BE2C (cell line): ENCODE measurements around the gene PROK1.

Experiments
- DNase-seq: peaks from one replicate; pipeline ENCODE4 v3.0.0-alpha.2; 2020
- H3K27me3 ChIP-seq: fragments of 250-450 bp; sonication (Bioruptor Pico); 2 replicates; pipeline ENCODE4 v1.5.1; 2020; ENCODE audit warnings: mild to moderate bottlenecking
- H3K36me3 ChIP-seq: fragments of 250-450 bp; sonication (Bioruptor Pico); 2 replicates; pipeline ENCODE4 v1.5.1; 2020; ENCODE audit warnings: mild to moderate bottlenecking
- H3K4me1 ChIP-seq: fragments of 250-450 bp; sonication (Bioruptor Pico); 2 replicates; pipeline ENCODE4 v1.5.1; 2020
- H3K4me3 ChIP-seq: 2 replicates; pipeline ENCODE4 v1.5.1; 2011; ENCODE audit warnings: low read depth, low read length
- H3K9me3 ChIP-seq: fragments of 250-450 bp; sonication (Bioruptor Pico); 2 replicates; pipeline ENCODE4 v1.5.1; 2020
- TF ChIP-seq, protein P1 (sequence below): IDR thresholded peaks from 2 replicates; pipeline ENCODE4 v1.5.1; 2012; ENCODE audit warnings: mild to moderate bottlenecking, low read depth, low read length

The PROK1 gene

GRCh38 chr1:110460253-110461220 lies 9.6 kb downstream of the PROK1 start:
- no peaks in the 10 kb centered on the region for H3K36me3 ChIP-seq
- no peaks in the 10 kb centered on the region for H3K27me3 ChIP-seq
- H3K9me3 ChIP-seq = no peaks in the 10 kb centered on the region
- TF ChIP-seq, protein P1, sequence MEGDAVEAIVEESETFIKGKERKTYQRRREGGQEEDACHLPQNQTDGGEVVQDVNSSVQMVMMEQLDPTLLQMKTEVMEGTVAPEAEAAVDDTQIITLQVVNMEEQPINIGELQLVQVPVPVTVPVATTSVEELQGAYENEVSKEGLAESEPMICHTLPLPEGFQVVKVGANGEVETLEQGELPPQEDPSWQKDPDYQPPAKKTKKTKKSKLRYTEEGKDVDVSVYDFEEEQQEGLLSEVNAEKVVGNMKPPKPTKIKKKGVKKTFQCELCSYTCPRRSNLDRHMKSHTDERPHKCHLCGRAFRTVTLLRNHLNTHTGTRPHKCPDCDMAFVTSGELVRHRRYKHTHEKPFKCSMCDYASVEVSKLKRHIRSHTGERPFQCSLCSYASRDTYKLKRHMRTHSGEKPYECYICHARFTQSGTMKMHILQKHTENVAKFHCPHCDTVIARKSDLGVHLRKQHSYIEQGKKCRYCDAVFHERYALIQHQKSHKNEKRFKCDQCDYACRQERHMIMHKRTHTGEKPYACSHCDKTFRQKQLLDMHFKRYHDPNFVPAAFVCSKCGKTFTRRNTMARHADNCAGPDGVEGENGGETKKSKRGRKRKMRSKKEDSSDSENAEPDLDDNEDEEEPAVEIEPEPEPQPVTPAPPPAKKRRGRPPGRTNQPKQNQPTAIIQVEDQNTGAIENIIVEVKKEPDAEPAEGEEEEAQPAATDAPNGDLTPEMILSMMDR = peak; percentile 99
- no peaks in the 10 kb centered on the region for H3K4me1 ChIP-seq
- no peak overlapping the region for H3K4me3 ChIP-seq
- DNase-seq = peak; percentile 81

DNA sequence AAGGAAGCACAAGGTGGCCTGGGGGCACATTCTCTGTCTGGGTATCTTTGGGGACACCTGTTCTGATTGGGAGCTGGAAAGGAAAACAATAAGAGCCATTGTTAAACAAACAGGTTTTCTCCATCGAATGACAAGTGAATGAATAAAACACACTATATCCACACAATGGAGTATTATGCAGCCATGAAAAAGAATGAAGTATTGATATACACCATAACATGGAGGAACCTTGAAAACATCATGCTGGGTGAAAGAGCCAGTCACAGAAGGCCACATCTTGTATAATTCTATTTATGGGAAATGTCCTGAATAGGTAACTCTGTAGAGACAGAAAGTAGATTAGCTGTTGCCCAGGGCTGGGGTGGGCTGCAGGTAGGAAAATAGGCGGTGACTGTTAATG lies 11.1 kb downstream of the PROK1 start:
- TF ChIP-seq, protein P1 = no peak
- H3K36me3 ChIP-seq = no peaks in the 10 kb centered on the region
- no peak for DNase-seq
- H3K27me3 ChIP-seq = no peaks in the 10 kb centered on the region
- no peak overlapping the region for H3K4me3 ChIP-seq
- no peaks in the 10 kb centered on the region for H3K4me1 ChIP-seq
- H3K9me3 ChIP-seq = no peaks in the 10 kb centered on the region

DNA sequence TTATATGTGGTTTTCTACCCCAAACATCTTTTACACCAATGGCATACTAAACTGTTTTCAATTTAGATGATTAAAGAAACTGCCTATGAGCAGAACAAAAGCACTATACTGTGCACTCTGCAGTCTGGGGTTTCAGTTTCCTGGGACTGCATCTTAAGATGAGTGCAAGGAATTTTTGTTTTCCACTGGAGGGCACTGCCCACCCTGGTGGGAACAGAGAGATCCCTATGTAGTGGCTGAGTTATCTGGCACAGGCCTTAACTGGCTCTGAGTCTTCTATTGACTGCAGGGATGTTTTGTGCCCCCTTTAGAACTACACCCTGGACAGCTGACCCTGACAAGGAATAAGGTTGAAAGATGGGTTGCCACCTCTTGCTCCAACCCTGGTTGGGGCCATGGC lies 12.0 kb downstream of the PROK1 start:
- no peak overlapping the region for H3K4me3 ChIP-seq
- TF ChIP-seq, protein P1 = peak; percentile 25; the same call in 1 of the 2 replicates
- no peaks in the 10 kb centered on the region for H3K9me3 ChIP-seq
- H3K4me1 ChIP-seq = no peaks in the 10 kb centered on the region
- no peaks in the 10 kb centered on the region for H3K36me3 ChIP-seq
- no peaks in the 10 kb centered on the region for H3K27me3 ChIP-seq
- no peak for DNase-seq

DNA sequence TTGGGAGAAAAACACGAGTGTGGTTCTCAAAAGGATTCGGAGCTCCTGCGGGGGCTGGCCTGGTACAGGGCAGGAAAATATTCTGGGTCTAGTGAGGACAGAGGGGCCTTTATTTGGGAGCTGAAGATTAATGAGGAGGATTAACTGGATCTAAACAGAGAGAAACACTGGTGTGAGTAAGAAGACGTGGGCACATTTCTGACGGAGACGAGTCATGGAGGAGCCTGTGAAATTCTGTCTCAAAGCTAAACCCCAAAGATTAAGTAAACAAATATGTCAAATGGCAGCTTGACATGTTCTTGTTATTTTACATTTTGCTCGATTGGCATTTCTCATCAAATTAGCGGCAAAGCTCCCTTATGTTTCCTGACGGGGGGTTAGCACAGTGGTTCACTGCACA lies 12.8 kb downstream of the PROK1 start:
- DNase-seq = no peak
- Histone ChIP-seq H3K4me3 (no peak overlapping the region), H3K9me3 (no peaks in the 10 kb centered on the region), H3K27me3 (no peaks in the 10 kb centered on the region), H3K4me1 (no peaks in the 10 kb centered on the region), H3K36me3 (no peaks in the 10 kb centered on the region)
- TF ChIP-seq, protein P1 = no peak

- no peaks in the 10 kb centered on the region for H3K4me1 ChIP-seq
- H3K4me3 ChIP-seq = no peak overlapping the region
- no peaks in the 10 kb centered on the region for H3K27me3 ChIP-seq
- no peak for DNase-seq
- H3K36me3 ChIP-seq = no peaks in the 10 kb centered on the region
- TF ChIP-seq, protein P1 = no peak
- H3K9me3 ChIP-seq = no peaks in the 10 kb centered on the region
These were observed 13.4 kb downstream of the PROK1 start for GRCh38 chr1:110464340-110464739.
